Liver (tissue), 9 donors: ENCODE data around the gene ACVR2B. TPM values are rescaled to one million over a fixed set of nuclear protein-coding genes. Genes with fewer than 3 reads are reported as not detected.

Source experiments
- DNase-seq: peaks from one replicate; pipeline ENCODE4 v3.0.0-alpha.2; 2017; ENCODE audit warnings: low spot score
- H3K27ac ChIP-seq, 2 donors: one replicate each; pipeline ENCODE4 v1.7.0; 2013; ENCODE audit warnings: inconsistent platforms in 2 of 2, low read length in 2 of 2, control low read depth in 1 of 2, low read depth in 1 of 2, mild to moderate bottlenecking in 1 of 2
- H3K27me3 ChIP-seq, 4 donors: one replicate each; pipeline versions ENCODE4 v1.6.1 to v1.7.0; 2013; ENCODE audit warnings: low read length in 3 of 4, inconsistent platforms in 1 of 4, mild to moderate bottlenecking in 1 of 4, moderate library complexity in 1 of 4; ENCODE audit not compliant: control insufficient read depth in 4 of 4, insufficient read depth in 4 of 4
- H3K36me3 ChIP-seq, 4 donors: one replicate each; pipeline versions ENCODE4 v1.6.1 to v1.7.0; 2013; ENCODE audit warnings: low read length in 3 of 4, mild to moderate bottlenecking in 3 of 4, low read depth in 1 of 4, moderate library complexity in 1 of 4; ENCODE audit not compliant: control insufficient read depth in 4 of 4, insufficient read depth in 3 of 4
- H3K4me1 ChIP-seq, 4 donors: one replicate each; pipeline versions ENCODE4 v1.6.1 to v1.7.0; 2013; ENCODE audit warnings: low read length in 3 of 4, mild to moderate bottlenecking in 3 of 4, moderate library complexity in 1 of 4; ENCODE audit not compliant: control insufficient read depth in 4 of 4, insufficient read depth in 4 of 4
- H3K4me3 ChIP-seq, 3 donors: one replicate each; pipeline versions ENCODE4 v1.6.1 to v1.7.0; 2013; ENCODE audit warnings: low read length in 3 of 3, control low read depth in 1 of 3, low read depth in 1 of 3, mild to moderate bottlenecking in 1 of 3
- H3K9ac ChIP-seq, 2 donors: one replicate each; pipeline ENCODE4 v1.7.0; 2013; ENCODE audit warnings: low read length in 2 of 2, mild to moderate bottlenecking in 2 of 2, moderate library complexity in 2 of 2, control low read depth in 1 of 2, low read depth in 1 of 2
- H3K9me3 ChIP-seq, 4 donors: one replicate each; pipeline versions ENCODE4 v1.6.1 to v1.7.0; 2013; ENCODE audit warnings: low read length in 3 of 4; ENCODE audit not compliant: control insufficient read depth in 4 of 4
- ATF3 ChIP-seq: IDR thresholded peaks from 2 replicates; pipeline ENCODE4 v1.6.1; 2016; ENCODE audit warnings: antibody characterized with exemption
- CTCF ChIP-seq: fragments of 150-350 bp; IDR thresholded peaks from 2 replicates; pipeline ENCODE4 v1.5.1; 2017; ENCODE audit warnings: improper control_type of control experiment, low read depth, low read length; ENCODE audit not compliant: missing input control
- EGR1 ChIP-seq, 2 donors: IDR thresholded peaks; 2 replicates each; pipeline ENCODE4 v1.6.1; 2016 to 2018; ENCODE audit warnings: antibody characterized with exemption in 2 of 2, low read depth in 2 of 2
- FOXA1 ChIP-seq: IDR thresholded peaks from 2 replicates; pipeline ENCODE4 v1.6.1; 2016; ENCODE audit warnings: antibody characterized with exemption
- FOXA2 ChIP-seq: IDR thresholded peaks from 2 replicates; pipeline ENCODE4 v1.6.1; 2016; ENCODE audit warnings: antibody characterized with exemption
- GABPA ChIP-seq, 2 donors: IDR thresholded peaks in 1 of 2; conservative IDR thresholded peaks in 1 of 2; 2 replicates each; pipeline ENCODE4 v1.6.1; 2016; ENCODE audit warnings: antibody characterized with exemption in 2 of 2, mild to moderate bottlenecking in 1 of 2, moderate library complexity in 1 of 2
- HNF4A ChIP-seq, 2 donors: conservative IDR thresholded peaks; 2 replicates each; pipeline ENCODE4 v1.6.1; 2016; ENCODE audit warnings: antibody characterized with exemption in 2 of 2, mild to moderate bottlenecking in 2 of 2
- HNF4G ChIP-seq: IDR thresholded peaks from 2 replicates; pipeline ENCODE4 v1.6.1; 2016; ENCODE audit warnings: antibody characterized with exemption
- JUND ChIP-seq, 2 donors: IDR thresholded peaks; 2 replicates each; pipeline ENCODE4 v1.6.1; 2016; ENCODE audit warnings: antibody characterized with exemption in 2 of 2
- MAX ChIP-seq: IDR thresholded peaks from 2 replicates; pipeline ENCODE4 v1.6.1; 2016; ENCODE audit warnings: antibody characterized with exemption
- NR2F2 ChIP-seq: IDR thresholded peaks from 2 replicates; pipeline ENCODE4 v1.6.1; 2016; ENCODE audit warnings: antibody characterized with exemption
- RAD21 ChIP-seq, 2 donors: IDR thresholded peaks; 2 replicates each; pipeline ENCODE4 v1.6.1; 2016; ENCODE audit warnings: antibody characterized with exemption in 2 of 2, mild to moderate bottlenecking in 2 of 2
- REST ChIP-seq: IDR thresholded peaks from 2 replicates; pipeline ENCODE4 v1.6.1; 2016; ENCODE audit warnings: antibody characterized with exemption, mild to moderate bottlenecking
- RXRA ChIP-seq, 2 donors: IDR thresholded peaks; 2 replicates each; pipeline ENCODE4 v1.6.1; 2017 to 2018; ENCODE audit warnings: antibody characterized with exemption in 2 of 2, mild to moderate bottlenecking in 1 of 2
- SP1 ChIP-seq: IDR thresholded peaks from 2 replicates; pipeline ENCODE4 v1.6.1; 2018; ENCODE audit warnings: antibody characterized with exemption, mild to moderate bottlenecking
- TAF1 ChIP-seq: conservative IDR thresholded peaks from 2 replicates; pipeline ENCODE4 v1.6.1; 2016; ENCODE audit warnings: antibody characterized with exemption, mild to moderate bottlenecking
- YY1 ChIP-seq: IDR thresholded peaks from 2 replicates; pipeline ENCODE4 v1.6.1; 2016; ENCODE audit warnings: antibody characterized with exemption, mild to moderate bottlenecking
- ZBTB33 ChIP-seq: IDR thresholded peaks from 2 replicates; pipeline ENCODE4 v1.6.1; 2016; ENCODE audit warnings: antibody characterized with exemption
- WGBS: extraction: QIAGEN DNeasy Blood & Tissue Kit; methylation state at CpG from one replicate; pipeline ENCODE4 v1.1.7; 2013; 5-methylcytosine and 5-hydroxymethylcytosine counted together
- polyA plus RNA-seq, 2 donors: library from polyadenylated mRNA; stranded (reverse) in 1 of 2; unstranded in 1 of 2; fragments of 200-250 nt in 1 of 2; fragments of >200 nt in 1 of 2; fragmentation: Nextera tagmentation in 1 of 2; extraction: Ambion mirVana in 1 of 2; gene quantifications; one replicate each; pipeline versions ENCODE4 v1.2.1 to v1.2.3, GENCODE V29; 2013 to 2015
- total RNA-seq, 2 donors: library from RNA; depleted of rRNA; stranded (reverse); fragments of >200 nt; gene quantifications; one replicate each; pipeline ENCODE4 v1.2.3, GENCODE V29; 2014
- donor health status: healthy.
- donor health status: healthy.
- donor health status: healthy.
- donor health status: healthy.
- donor health status: healthy.

Gene ACVR2B
- total and polyA plus RNA-seq, 4 donors, result 1.2 to 7.4 (median 4.7) TPM

- Histone ChIP-seq H3K4me1 (no peaks in the 10 kb centered on the region), H3K27me3 (no peaks in the 10 kb centered on the region), H3K9ac (no peak overlapping the region), H3K4me3 (no peak overlapping the region), H3K9me3 (no peaks in the 10 kb centered on the region), H3K36me3 (peaks cover 1 to 23% (median 12%) of the 10 kb centered on the region in 4 donors), H3K27ac (no peak overlapping the region)
- TF ChIP-seq RAD21 (IDR thresholded peaks at IDR 0.05), result no peak
- TF ChIP-seq NR2F2, result no peak
- TF ChIP-seq TAF1, result no peak
- no peak for TF ChIP-seq YY1
- no peak for TF ChIP-seq FOXA2
- TF ChIP-seq HNF4A (conservative IDR thresholded peaks at IDR 0.05), result no peak
- TF ChIP-seq MAX, result no peak
- no peak for TF ChIP-seq RXRA (IDR thresholded peaks at IDR 0.05)
- DNase-seq, result no peak
- WGBS, result 77% methylated on average over 3 of the region's 3 CpGs
These were observed 33.6 kb downstream of the ACVR2B start for GRCh38 chr3:38487323-38487722.

- no peak overlapping the region for H3K9ac ChIP-seq
- peaks cover 1 to 8% (median 5%) of the 10 kb centered on the region in 4 donors for H3K36me3 ChIP-seq
- no peak for TF ChIP-seq FOXA1
- TF ChIP-seq CTCF, result no peak
- H3K9me3 ChIP-seq, result no peaks in the 10 kb centered on the region
- H3K4me1 ChIP-seq, result no peaks in the 10 kb centered on the region
- no peak for DNase-seq
- WGBS, result 73% methylated on average over 2 of the region's 2 CpGs
- H3K4me3 ChIP-seq, result no peak overlapping the region
- no peak overlapping the region for H3K27ac ChIP-seq
- no peaks in the 10 kb centered on the region for H3K27me3 ChIP-seq
These were observed 35.3 kb downstream of the ACVR2B start for GRCh38 chr3:38488949-38489348.

- no peak for TF ChIP-seq GABPA (IDR thresholded peaks at IDR 0.05 in 1 of 2, conservative IDR thresholded peaks at IDR 0.05 in 1 of 2)
- TF ChIP-seq TAF1, result no peak
- TF ChIP-seq CTCF, result no peak
- no peak for TF ChIP-seq FOXA2
- no peak for TF ChIP-seq MAX
- TF ChIP-seq NR2F2, result no peak
- TF ChIP-seq REST, result no peak
- no peak for TF ChIP-seq SP1
- TF ChIP-seq RXRA (IDR thresholded peaks at IDR 0.05), result no peak
- TF ChIP-seq HNF4A (conservative IDR thresholded peaks at IDR 0.05), result no peak
- TF ChIP-seq HNF4G, result no peak
- TF ChIP-seq EGR1 (IDR thresholded peaks at IDR 0.05; ENCODE audit: low read depth in 2 of 2), result no peak
- no peak for TF ChIP-seq RAD21 (IDR thresholded peaks at IDR 0.05)
- no peak for TF ChIP-seq YY1
- no peak for TF ChIP-seq ZBTB33
- TF ChIP-seq JUND (IDR thresholded peaks at IDR 0.05), result no peak
- TF ChIP-seq FOXA1, result no peak
- TF ChIP-seq ATF3, result no peak
- Histone ChIP-seq H3K4me3 (no peak overlapping the region), H3K9ac (no peak overlapping the region), H3K36me3 (peaks cover 0 to 6% (median 2%) of the 10 kb centered on the region in 4 donors), H3K27me3 (no peaks in the 10 kb centered on the region), H3K9me3 (no peaks in the 10 kb centered on the region), H3K4me1 (no peaks in the 10 kb centered on the region), H3K27ac (no peak overlapping the region)
- DNase-seq, result no peak
- WGBS, result 97% methylated on average over 2 of the region's 2 CpGs
These were observed 36.1 kb downstream of the ACVR2B start for GRCh38 chr3:38489766-38490165.
